NCI-H1694 (cell line): ENCODE results near the gene YIPF3.

Experiments
- DNase-seq: peaks from one replicate; lab custom pipeline; 2025; lab: John Stamatoyannopoulos, UW

YIPF3 gene

DNA sequence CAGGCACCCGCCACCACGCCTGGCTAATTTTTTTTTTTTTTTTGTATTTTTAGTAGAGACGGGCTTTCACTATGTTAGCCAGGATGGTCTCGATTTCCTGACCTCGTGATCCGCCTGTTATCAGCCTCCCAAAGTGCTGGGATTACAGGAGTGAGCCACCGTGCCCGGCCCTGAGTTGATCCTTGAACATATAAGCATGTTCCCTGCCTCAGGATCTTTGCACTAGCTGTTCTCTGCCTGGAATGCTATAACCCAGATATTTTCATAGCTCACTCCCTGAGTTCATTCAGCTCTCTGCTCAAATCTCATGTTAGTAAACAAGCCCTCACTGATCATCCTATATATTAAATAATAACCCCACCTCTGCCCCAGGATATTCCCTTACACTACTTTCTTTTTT is 52.4 kb downstream of the YIPF3 start:
- DNase-seq = no peak

DNA sequence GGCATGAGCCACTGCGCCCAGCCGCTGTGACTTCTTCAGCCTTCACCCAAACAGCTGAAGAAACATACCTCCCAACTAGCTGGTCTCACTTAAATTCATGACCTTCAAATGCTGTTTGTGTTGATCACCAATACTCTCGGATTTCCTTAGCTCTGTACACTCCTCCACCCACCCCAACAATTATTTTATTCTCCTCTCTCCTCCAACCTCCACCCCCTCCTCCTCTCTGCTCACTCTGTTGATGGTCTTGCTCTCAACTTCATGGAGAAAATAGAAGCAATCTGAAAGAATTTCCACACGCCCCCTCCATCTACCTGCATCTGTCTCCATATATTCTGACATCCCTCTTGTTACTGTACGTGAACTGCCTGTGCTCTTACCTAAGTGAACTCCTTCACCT is 54.8 kb downstream of the YIPF3 start:
- no peak for DNase-seq
